Panc1 (cell line): ENCODE measurements around the gene ERC2. TPM values are rescaled to one million over a fixed set of nuclear protein-coding genes. Genes with fewer than 3 reads are reported as not detected.
"Not testable (repeated sequence)": the region's sequence is repeated elsewhere in the genome, so short reads cannot be mapped to it uniquely, and the experiment has no call there.

ENCODE experiments used
- ATAC-seq: fragments of 200-7000 bp; cut with Tn5 transposase; 2 replicates; pipeline ENCODE4 v1.9.1; 2020; ENCODE audit warnings: mild to moderate bottlenecking, moderate library complexity
- Bru-seq: library from RNA; stranded (reverse); fragments of 400-500 nt; gene quantifications from one replicate; lab custom pipeline; 2021; lab: Mats Ljungman, UMichigan
- BruChase-seq, 2 experiments: library from RNA; stranded (reverse); fragments of 400-500 nt; gene quantifications; one replicate each; lab custom pipeline; 2021; lab: Mats Ljungman, UMichigan
- BruUV-seq: library from RNA; stranded (reverse); fragments of 400-500 nt; replicated peaks from 2 replicates; lab custom pipeline; 2021; lab: Mats Ljungman, UMichigan
- CTCF ChIA-PET: fragments of 300-600 bp; sonication (Branson Sonifier 250); formaldehyde crosslinking; loops from one replicate; lab custom pipeline; 2022; ENCODE audit warnings: antibody characterized with exemption; lab: Charles Lee
- POLR2A ChIA-PET: fragments of 300-600 bp; sonication (Branson Sonifier 250); formaldehyde crosslinking; loops from one replicate; lab custom pipeline; 2022; ENCODE audit warnings: antibody characterized with exemption; lab: Charles Lee
- DNase-seq: peaks from one replicate; pipeline ENCODE4 v3.0.0-alpha.2; 2010; ENCODE audit warnings: low read depth, low spot score
- H3K27ac ChIP-seq: 2 replicates; pipeline ENCODE4 v1.5.1; 2011; ENCODE audit warnings: mild to moderate bottlenecking, low read length, inconsistent platforms
- H3K27me3 ChIP-seq: fragments of 200-500 bp; sonication (Bioruptor generic); 2 replicates; pipeline ENCODE4 v1.6.0; 2014; ENCODE audit warnings: low read length, inconsistent platforms; ENCODE audit not compliant: control insufficient read depth, insufficient read depth
- H3K36me3 ChIP-seq: fragments of 200-500 bp; sonication (Bioruptor generic); 2 replicates; pipeline ENCODE4 v1.5.1; 2014; ENCODE audit warnings: inconsistent platforms, mild to moderate bottlenecking, low read length, moderate library complexity; ENCODE audit not compliant: control insufficient read depth, insufficient read depth
- H3K4me1 ChIP-seq: 2 replicates; pipeline ENCODE4 v1.5.1; 2011; ENCODE audit warnings: inconsistent platforms, mild to moderate bottlenecking, low read length, moderate library complexity; ENCODE audit not compliant: control insufficient read depth, insufficient read depth
- H3K4me3 ChIP-seq, 2 experiments: 2 replicates each; pipeline ENCODE4 v1.5.1; 2011 to 2012; ENCODE audit warnings: low read depth in 2 of 2, low read length in 2 of 2, mild to moderate bottlenecking in 2 of 2, inconsistent platforms in 1 of 2, moderate library complexity in 1 of 2
- H3K9me3 ChIP-seq: fragments of 200-500 bp; sonication (Bioruptor generic); 2 replicates; pipeline ENCODE4 v1.5.1; 2014; ENCODE audit warnings: low read depth, mild to moderate bottlenecking, inconsistent platforms, low read length, moderate library complexity; ENCODE audit not compliant: control insufficient read depth, insufficient read depth
- CTCF ChIP-seq: fragments of 450-650 bp; IDR thresholded peaks from 2 replicates; pipeline ENCODE4 v1.5.1; 2017; ENCODE audit warnings: mild to moderate bottlenecking
- POLR2AphosphoS5 ChIP-seq: IDR thresholded peaks from 2 replicates; pipeline ENCODE4 v1.6.1; 2012; ENCODE audit warnings: mild to moderate bottlenecking, low read depth, low read length, moderate library complexity
- SIN3A ChIP-seq: IDR thresholded peaks from 2 replicates; pipeline ENCODE4 v1.6.1; 2012; ENCODE audit warnings: low read depth, mild to moderate bottlenecking, low read length, moderate library complexity, borderline replicate concordance; ENCODE audit not compliant: insufficient read depth
- TCF7L2 ChIP-seq: IDR thresholded peaks from 2 replicates; pipeline ENCODE4 v1.6.1; 2011; ENCODE audit warnings: mild to moderate bottlenecking, low read depth, low read length, inconsistent platforms
- in situ Hi-C: cut with HindIII; loops from 2 replicates; pipeline ENCODE4 v1.10.0; 2016; ENCODE audit warnings: low sequenced_read_pairs, low pct_unique_long_range_greater_than_20kb
- intact Hi-C: fragments of 100-400 bp; cut with micrococcal nuclease; formaldehyde crosslinking; loops from one replicate; pipeline ENCODE4 v1.10.0; 2022; ENCODE audit not compliant: unreplicated experiment
- long read RNA-seq: library from polyadenylated mRNA; unstranded; transcript quantifications from one replicate; pipeline ENCODE4 v2.0.0, GENCODE V29; 2021; ENCODE audit not compliant: unreplicated experiment
- polyA plus RNA-seq: library from polyadenylated mRNA; unstranded; fragments of >200 nt; gene quantifications from one replicate; pipeline ENCODE4 v1.2.1, GENCODE V29; 2012; ENCODE audit warnings: missing spikeins; ENCODE audit not compliant: insufficient read length
- total RNA-seq: library from RNA; stranded (reverse); gene quantifications from one replicate; pipeline ENCODE4 v1.2.1, GENCODE V29; 2021; ENCODE audit not compliant: unreplicated experiment
- TF ChIP-seq, protein P1 (sequence below), 2 experiments: IDR thresholded peaks; 2 replicates each; pipeline ENCODE4 v1.6.1; 2011 to 2012; ENCODE audit warnings: low read depth in 2 of 2, control low read depth in 1 of 2, low read length in 1 of 2, mild to moderate bottlenecking in 1 of 2, moderate library complexity in 1 of 2; ENCODE audit not compliant: insufficient read depth in 1 of 2

Gene ERC2
- total RNA-seq: 0.33 TPM
- polyA plus RNA-seq: not detected
- percentile 6 among the genes with signal in this experiment for Bru-seq, nascent RNA
- BruChase-seq, experiment 1, labeled RNA remaining after a 2-hour chase: percentile 5 among the genes with signal in this experiment
- BruChase-seq, experiment 2, labeled RNA remaining after a 6-hour chase: percentile 4 among the genes with signal in this experiment
- long read RNA-seq: 0 reads

GRCh38 chr3:56468184-56469106 is at the start of gene ERC2:
ERC2 (minus strand) TSS chr3:56468467.
- no peak for TF ChIP-seq SIN3A
- TF ChIP-seq, protein P1, sequence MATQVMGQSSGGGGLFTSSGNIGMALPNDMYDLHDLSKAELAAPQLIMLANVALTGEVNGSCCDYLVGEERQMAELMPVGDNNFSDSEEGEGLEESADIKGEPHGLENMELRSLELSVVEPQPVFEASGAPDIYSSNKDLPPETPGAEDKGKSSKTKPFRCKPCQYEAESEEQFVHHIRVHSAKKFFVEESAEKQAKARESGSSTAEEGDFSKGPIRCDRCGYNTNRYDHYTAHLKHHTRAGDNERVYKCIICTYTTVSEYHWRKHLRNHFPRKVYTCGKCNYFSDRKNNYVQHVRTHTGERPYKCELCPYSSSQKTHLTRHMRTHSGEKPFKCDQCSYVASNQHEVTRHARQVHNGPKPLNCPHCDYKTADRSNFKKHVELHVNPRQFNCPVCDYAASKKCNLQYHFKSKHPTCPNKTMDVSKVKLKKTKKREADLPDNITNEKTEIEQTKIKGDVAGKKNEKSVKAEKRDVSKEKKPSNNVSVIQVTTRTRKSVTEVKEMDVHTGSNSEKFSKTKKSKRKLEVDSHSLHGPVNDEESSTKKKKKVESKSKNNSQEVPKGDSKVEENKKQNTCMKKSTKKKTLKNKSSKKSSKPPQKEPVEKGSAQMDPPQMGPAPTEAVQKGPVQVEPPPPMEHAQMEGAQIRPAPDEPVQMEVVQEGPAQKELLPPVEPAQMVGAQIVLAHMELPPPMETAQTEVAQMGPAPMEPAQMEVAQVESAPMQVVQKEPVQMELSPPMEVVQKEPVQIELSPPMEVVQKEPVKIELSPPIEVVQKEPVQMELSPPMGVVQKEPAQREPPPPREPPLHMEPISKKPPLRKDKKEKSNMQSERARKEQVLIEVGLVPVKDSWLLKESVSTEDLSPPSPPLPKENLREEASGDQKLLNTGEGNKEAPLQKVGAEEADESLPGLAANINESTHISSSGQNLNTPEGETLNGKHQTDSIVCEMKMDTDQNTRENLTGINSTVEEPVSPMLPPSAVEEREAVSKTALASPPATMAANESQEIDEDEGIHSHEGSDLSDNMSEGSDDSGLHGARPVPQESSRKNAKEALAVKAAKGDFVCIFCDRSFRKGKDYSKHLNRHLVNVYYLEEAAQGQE (IDR thresholded peaks at IDR 0.05; ENCODE audit: insufficient read depth in 1 of 2, low read depth in 2 of 2, low read length in 1 of 2): no peak
- TF ChIP-seq TCF7L2: no peak
- peak; percentile 55 for TF ChIP-seq CTCF
- no peak for TF ChIP-seq POLR2AphosphoS5
- no TSS peak for BruUV-seq
- no peaks in the 10 kb centered on the region for H3K36me3 ChIP-seq
- no peak within 1 kb of the TSS for H3K27ac ChIP-seq
- DNase-seq (no peak), ATAC-seq (peak; percentile 95)
- in situ Hi-C loops (no loop called here), intact Hi-C loops (no loop called here)
- H3K27me3 ChIP-seq: peaks cover 16% of the 10 kb centered on the region
- no peaks in the 10 kb centered on the region for H3K9me3 ChIP-seq
- no peaks in the 10 kb centered on the region for H3K4me1 ChIP-seq
- CTCF ChIA-PET: no interaction called here
- POLR2A ChIA-PET: no interaction called here
- H3K4me3 ChIP-seq: peak within 1 kb of the TSS; percentile 43 to 47

DNA sequence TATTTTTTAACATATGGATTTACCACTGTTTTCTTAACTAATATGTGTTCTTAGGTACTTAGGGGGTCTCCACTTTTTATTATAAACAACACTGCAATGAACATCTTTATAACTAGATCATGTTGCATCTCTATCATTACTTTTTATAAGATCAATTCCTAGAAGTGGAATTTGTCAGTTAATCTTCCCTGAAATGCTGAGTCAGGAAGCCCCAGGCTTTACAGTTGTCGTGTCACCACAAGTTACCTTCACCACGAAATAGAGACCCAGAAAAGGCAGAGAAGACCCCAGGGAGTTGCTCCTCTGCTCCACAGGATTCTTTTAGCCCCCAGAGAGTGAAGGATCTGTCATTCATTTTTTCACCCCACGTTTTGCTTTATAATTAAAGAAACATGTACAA is 34.5 kb upstream of the ERC2 start:
- BruUV-seq: no TSS peak
- intact Hi-C loops (no loop called here), in situ Hi-C loops (no loop called here)
- ChIA-PET POLR2A (no interaction called here), CTCF (no interaction called here)
- H3K4me1 ChIP-seq: no peaks in the 10 kb centered on the region
- no peaks in the 10 kb centered on the region; the same call in 1 of the 2 replicates for H3K27me3 ChIP-seq
- ATAC-seq: no peak
- no peak overlapping the region for H3K4me3 ChIP-seq
- TF ChIP-seq, protein P1 (IDR thresholded peaks at IDR 0.05; ENCODE audit: insufficient read depth in 1 of 2, low read depth in 2 of 2, low read length in 1 of 2): no peak
- TF ChIP-seq TCF7L2 (no peak), CTCF (no peak), SIN3A (no peak), POLR2AphosphoS5 (no peak)
- DNase-seq: no peak
- no peaks in the 10 kb centered on the region for H3K36me3 ChIP-seq
- H3K27ac ChIP-seq: no peak overlapping the region
- no peaks in the 10 kb centered on the region for H3K9me3 ChIP-seq

GRCh38 chr3:56496376-56496775 is 28.1 kb upstream of the ERC2 start:
- H3K27me3 ChIP-seq, H3K36me3 ChIP-seq, CTCF ChIA-PET, POLR2A ChIA-PET, ATAC-seq, BruUV-seq, H3K9me3 ChIP-seq, intact Hi-C loops, H3K27ac ChIP-seq, in situ Hi-C loops, H3K4me3 ChIP-seq, H3K4me1 ChIP-seq, DNase-seq: not testable (repeated sequence)
